Inflammatory macrophage (primary cell): Measurements from ENCODE around the gene IER2.

Source experiments
- DNase-seq, 2 donors: peaks; one replicate each; pipeline ENCODE4 v3.0.0-alpha.2; 2020 to 2022

IER2 gene

GRCh38 chr19:13119627-13120026, 30.6 kb upstream of the IER2 start:
- DNase-seq = peak; percentile 67 to 89

- DNase-seq = peak; percentile 43 to 57
Observed at GRCh38 chr19:13120031-13120430, 30.2 kb upstream of the IER2 start.

DNA sequence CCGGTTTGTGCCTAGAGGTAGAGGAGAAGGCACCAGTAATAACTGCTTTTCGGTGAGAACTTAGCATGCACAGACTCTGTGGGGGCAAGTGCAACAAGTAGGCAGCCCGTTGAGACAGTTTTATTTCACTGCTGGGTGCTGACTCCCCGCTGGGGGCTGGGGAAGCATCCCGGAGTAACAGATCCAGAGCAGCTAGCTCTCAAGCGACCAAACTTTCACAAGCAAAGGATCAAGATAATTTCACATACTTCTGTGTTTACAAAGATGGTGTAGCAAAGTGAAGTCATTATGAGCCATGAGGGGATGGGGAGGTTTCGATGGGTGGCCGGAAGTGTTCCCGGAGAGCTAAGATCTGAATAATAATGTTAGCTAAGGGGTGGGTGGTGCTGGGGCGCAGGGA, 29.4 kb upstream of the IER2 start:
- no peak for DNase-seq

DNA sequence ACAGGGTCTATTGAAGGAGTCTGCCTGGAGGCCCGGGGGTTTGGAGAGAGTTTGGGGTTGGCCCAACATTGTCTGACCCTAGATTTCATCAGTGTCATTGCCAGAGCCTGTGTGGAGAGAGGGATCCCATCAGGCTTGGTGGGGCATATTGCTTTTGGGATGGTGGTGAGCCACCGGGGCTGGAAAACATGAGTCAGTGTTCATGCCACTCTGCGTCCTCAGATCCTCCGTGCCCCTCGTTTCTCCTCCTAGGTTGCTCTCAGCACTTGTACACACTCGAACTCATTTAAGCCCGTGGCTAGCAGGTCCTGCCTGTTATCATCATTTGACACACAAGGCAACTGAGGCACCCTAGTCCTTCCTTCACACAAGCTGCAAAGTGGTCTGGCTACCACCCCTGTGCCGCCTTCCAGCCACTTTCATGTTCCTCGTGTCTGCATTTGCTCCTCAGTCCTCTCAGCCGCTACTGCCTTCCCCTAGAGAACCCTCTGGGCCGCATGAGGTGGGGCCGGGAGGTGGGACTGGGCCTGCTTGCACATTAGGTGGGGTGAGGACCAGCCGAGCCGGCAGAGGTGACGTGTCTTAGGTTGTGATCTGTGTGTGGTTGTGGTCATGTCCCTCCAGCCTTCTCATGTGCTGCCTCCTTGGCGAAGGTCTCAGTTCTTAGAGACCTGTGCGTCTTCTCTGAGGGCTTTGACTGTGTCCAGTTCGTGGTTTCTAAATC, 28.5 kb upstream of the IER2 start:
- no peak for DNase-seq

DNA sequence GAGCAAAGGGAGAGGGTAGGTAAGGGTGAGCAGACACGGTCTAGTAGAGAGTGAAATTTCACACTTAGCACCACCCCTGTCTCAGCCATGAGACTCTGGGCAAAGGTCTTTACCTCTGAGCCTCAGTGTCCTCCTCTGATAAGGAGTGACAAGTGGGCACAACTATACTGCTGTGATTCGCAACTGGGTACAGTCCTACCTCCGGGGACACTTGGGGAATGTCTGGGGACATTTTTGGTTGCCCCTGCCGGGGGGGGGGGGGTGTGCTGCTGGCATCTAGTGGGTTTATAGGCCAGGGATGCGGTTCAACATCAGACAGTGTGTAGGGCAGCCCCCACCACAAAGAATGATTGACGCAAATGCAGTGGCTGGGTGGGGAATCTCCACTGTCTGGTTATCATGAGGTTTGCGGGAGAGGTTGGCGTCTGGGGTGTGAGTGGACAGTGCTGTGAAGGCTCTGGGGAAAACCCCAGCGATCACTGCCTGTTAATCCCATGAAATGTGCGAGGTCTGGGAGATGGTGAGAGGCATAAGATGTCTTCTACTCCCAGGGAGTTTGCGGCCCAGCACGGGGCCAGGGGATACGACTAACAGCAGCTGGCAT, 27.8 kb upstream of the IER2 start:
- DNase-seq = no peak

GRCh38 chr19:13122980-13123957, 26.9 kb upstream of the IER2 start:
- no peak for DNase-seq

- DNase-seq = no peak
Observed at GRCh38 chr19:13127051-13127450, 23.2 kb upstream of the IER2 start.

DNA sequence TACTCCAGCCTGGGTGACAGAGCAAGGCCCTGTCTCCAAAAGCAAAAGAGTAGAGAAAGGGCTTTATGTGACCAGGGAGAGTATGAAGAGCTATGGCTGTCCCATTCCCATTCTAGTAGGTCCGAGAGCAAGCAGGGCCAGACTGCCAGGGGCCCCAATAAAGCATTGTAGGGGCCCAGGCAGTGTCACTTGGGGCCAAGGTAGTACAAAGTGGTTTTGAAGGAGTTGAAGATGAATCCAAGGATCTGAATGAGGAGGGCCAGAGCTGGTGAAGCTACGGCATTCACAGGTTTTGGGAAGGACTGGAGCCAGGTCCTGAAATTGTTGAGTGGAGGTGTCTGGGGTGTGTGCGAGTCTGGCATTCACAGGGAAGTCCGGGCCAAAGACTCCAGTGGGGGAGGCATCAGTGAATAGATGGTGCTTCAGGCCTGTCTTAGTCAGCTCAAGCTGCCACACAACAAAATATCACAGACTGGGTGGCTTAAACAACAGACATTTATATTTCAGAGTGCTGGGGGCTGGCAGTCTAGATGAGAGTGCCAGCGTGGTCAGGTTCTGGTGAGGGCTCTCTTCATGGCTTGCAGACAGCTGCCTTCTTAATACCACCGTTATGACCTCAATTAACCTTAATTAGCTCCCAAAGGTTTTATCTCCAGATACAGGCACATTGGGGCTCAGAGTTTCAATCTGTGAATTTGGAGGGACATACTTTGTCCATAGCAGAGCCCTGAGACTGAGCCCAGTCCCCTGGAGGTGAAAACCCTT, 22.2 kb upstream of the IER2 start:
- DNase-seq = no peak

GRCh38 chr19:13128583-13128982, 21.6 kb upstream of the IER2 start:
- no peak for DNase-seq

DNA sequence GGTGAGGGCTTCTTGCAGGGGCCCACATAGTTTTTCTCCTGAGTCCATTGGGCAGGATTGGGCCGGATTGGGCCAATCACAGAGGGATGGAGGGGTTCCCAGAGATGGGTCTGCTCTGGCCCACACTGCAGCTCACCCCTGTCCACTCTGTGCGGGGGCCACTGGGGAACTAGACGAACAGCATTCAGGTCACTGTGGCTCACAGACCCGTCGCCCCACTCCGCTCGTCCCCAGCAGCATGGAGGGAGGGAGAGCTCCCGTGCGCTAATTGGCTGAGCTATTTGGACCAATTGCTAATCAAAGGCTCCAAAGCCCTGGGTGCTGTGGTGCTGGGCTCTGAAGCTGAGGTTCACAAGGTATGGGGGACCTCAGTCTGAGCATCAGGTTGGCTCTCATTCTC, 20.8 kb upstream of the IER2 start:
- DNase-seq = no peak

DNA sequence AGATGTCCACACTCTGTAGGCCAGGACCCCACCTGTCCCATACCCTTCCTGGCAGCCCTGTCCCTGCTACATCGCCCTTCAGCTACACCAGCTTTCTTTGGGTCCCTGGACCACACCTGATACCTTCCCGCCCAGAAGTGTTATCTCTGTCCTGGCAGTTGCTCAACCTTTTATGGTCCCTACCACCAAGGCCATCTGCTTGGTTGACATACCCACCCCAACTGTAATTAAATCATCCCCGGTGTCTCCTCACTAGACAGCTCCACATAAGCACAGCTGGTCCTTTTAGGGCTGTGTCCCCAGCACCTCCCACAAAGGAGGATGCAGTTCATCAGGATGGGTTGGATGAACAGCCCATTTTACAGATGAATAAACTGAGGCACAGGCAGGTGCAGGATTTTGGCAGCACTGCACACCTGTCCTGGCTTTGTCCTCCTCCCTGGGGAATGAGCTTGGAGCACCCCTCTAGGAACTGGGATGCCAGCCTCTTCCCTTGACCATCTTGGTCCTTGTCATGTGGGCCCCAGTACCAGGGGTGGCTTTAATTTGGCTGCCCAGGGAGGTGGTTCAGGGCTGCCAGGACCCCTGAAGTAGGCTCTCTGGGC, 19.2 kb upstream of the IER2 start:
- no peak for DNase-seq

DNA sequence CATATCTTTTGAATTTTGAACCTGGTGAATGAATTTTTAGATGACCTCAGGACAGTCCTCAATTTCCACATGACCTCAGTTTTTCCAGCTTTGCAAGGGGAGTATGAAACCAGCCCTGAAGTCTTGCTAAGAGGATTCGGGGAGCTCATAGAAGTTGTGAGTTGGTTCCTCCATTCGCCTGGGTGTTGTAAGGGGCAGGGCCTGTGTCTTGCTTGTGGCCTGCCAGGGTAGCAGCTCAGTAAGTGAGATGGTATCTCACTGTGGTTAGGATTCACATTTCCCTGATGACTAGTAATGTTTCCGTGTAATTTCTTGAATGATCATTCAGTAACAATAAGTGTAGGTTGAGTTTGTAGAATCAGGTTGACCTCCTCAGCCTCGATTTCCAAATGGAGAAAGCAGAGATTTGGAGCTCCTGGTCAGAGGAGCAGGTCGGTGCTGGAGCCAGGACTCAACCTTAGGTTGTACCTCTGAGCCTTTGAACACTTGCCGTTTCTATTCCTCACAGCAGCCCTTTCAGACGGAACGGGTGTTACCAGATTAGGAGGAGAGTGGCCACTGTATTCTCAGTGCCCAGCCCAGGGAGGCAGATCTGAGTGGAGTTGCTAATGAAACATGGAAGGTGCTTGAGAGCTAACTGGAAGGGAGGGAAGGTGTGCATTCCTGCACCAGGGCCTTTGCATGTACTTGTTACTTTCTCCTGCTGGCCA, 17.6 kb upstream of the IER2 start:
- DNase-seq = no peak

DNA sequence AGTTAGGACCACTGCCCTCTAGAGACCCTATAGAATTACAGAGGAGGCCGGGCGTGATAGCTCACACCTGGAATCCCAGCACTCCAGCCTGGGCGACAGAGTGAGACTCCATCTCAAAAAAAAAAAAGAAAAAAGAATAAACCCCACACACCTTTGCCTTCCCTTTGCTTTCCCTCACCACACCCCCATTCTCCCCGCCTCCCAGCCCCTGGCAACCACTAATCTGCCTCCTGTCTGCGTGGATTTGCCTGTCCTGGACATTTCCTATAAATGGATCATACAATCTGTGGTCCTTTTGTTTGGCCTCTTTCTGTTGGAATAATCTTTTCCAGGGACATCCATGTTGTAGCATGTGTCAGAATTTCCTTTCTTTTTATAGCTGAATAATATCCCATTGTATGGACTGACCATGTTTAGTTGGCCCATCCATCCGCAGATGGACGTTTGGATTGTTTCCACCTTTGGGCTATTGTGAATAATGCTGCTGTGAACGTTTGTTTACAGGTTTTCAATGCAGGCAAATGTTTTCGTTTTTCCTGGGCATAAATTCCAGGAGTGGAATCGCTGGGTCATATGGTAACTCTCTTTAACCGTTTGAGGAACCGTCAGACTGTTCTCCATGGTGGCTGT, 16.9 kb upstream of the IER2 start:
- DNase-seq = no peak

DNA sequence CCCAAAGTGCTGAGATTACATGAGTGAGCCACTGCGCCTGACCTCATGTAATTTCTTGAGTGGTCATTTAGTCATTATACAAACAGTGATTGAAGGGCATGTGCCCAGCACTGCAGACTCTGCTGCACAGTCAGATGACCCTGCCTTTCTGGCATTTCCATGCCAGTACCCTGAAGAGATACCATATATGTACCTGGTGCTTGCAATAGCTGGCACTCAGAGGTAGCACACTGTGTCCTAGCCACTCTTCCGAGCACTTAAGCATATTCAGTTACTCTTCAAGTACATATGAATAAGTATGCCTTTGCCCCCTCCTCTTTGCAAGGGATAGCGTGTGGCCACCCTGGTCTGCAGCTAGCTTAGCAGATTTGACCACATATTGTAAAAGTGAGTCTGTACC, 15.6 kb upstream of the IER2 start:
- DNase-seq = no peak

GRCh38 chr19:13135068-13136062, 14.8 kb upstream of the IER2 start:
- DNase-seq = no peak

GRCh38 chr19:13137290-13137794, 12.9 kb upstream of the IER2 start:
- DNase-seq = no peak

GRCh38 chr19:13138171-13138915, 11.9 kb upstream of the IER2 start:
- no peak for DNase-seq

GRCh38 chr19:13138916-13139198, 11.4 kb upstream of the IER2 start:
- no peak for DNase-seq
